Neural progenitor cell (in vitro differentiated cells): ENCODE results near the gene KLK3. TPM values are rescaled to one million over a fixed set of nuclear protein-coding genes. Genes with fewer than 3 reads are reported as not detected.
A peak's percentile ranks its signal among the peaks of the same experiment; 100 is the strongest.

Experiments
- DNase-seq: peaks from one replicate; pipeline ENCODE4 v3.0.0-alpha.2; 2016; ENCODE audit warnings: low spot score
- H2AFZ ChIP-seq: fragments of 200-600 bp; sonication (generic); replicated peaks from 2 replicates; pipeline ENCODE4 v1.6.1; 2016; ENCODE audit warnings: antibody characterized with exemption
- H3F3A ChIP-seq: fragments of 200-600 bp; sonication (generic); 2 replicates; pipeline ENCODE4 v1.6.1; 2016; ENCODE audit warnings: antibody characterized with exemption, low read depth
- H3K27ac ChIP-seq: fragments of 200-600 bp; sonication (generic); 2 replicates; pipeline ENCODE4 v1.5.1; 2016; ENCODE audit warnings: mild to moderate bottlenecking
- H3K27me3 ChIP-seq: fragments of 200-600 bp; sonication (generic); 2 replicates; pipeline ENCODE4 v1.6.1; 2016; ENCODE audit warnings: mild to moderate bottlenecking, moderate library complexity
- H3K36me3 ChIP-seq: fragments of 200-600 bp; sonication (generic); 2 replicates; pipeline ENCODE4 v1.5.1; 2016
- H3K4me1 ChIP-seq: fragments of 200-600 bp; sonication (generic); 2 replicates; pipeline ENCODE4 v1.6.1; 2016; ENCODE audit warnings: mixed run types
- H3K4me2 ChIP-seq: fragments of 200-600 bp; sonication (generic); 2 replicates; pipeline ENCODE4 v1.6.1; 2016
- H3K4me3 ChIP-seq: fragments of 200-600 bp; sonication (generic); 2 replicates; pipeline ENCODE4 v1.5.1; 2016
- H3K79me2 ChIP-seq: fragments of 200-600 bp; sonication (generic); 2 replicates; pipeline ENCODE4 v1.6.1; 2016; ENCODE audit warnings: low read depth
- H3K9ac ChIP-seq: fragments of 200-600 bp; sonication (generic); 2 replicates; pipeline ENCODE4 v1.6.1; 2016
- H3K9me3 ChIP-seq: fragments of 200-600 bp; sonication (generic); 2 replicates; pipeline ENCODE4 v1.5.1; 2016; ENCODE audit warnings: low read depth
- H4K20me1 ChIP-seq: fragments of 200-600 bp; sonication (generic); 2 replicates; pipeline ENCODE4 v1.6.1; 2016; ENCODE audit warnings: low read depth
- H3K27ac Mint-ChIP-seq: 3 replicates; pipeline ENCODE4 v1.8.0; 2021; ENCODE audit warnings: mixed read lengths
- H3K27me3 Mint-ChIP-seq: 2 replicates; pipeline ENCODE4 v1.8.0; 2022; ENCODE audit warnings: low read depth, mild to moderate bottlenecking, inconsistent platforms, moderate library complexity, mixed read lengths; ENCODE audit not compliant: insufficient read depth
- H3K36me3 Mint-ChIP-seq: 3 replicates; pipeline ENCODE4 v1.8.0; 2021; ENCODE audit warnings: mixed read lengths
- H3K4me1 Mint-ChIP-seq: 3 replicates; pipeline ENCODE4 v1.8.0; 2021; ENCODE audit warnings: mixed read lengths
- H3K4me3 Mint-ChIP-seq: 3 replicates; pipeline ENCODE4 v1.8.0; 2021; ENCODE audit warnings: mild to moderate bottlenecking, moderate library complexity, mixed read lengths
- H3K9me3 Mint-ChIP-seq: 3 replicates; pipeline ENCODE4 v1.8.0; 2020; ENCODE audit warnings: mixed read lengths
- CTCF ChIP-seq: fragments of 200-600 bp; sonication (generic); IDR thresholded peaks from 2 replicates; pipeline ENCODE4 v1.5.1; 2017; ENCODE audit warnings: antibody characterized with exemption, mild to moderate bottlenecking
- EZH2 ChIP-seq: fragments of 200-600 bp; sonication (generic); IDR thresholded peaks from 2 replicates; pipeline ENCODE4 v1.6.1; 2017; ENCODE audit warnings: antibody characterized with exemption, mild to moderate bottlenecking, moderate library complexity
- EZH2phosphoT487 ChIP-seq: fragments of 200-600 bp; sonication (generic); IDR thresholded peaks from 2 replicates; pipeline ENCODE4 v1.6.1; 2017; ENCODE audit warnings: antibody characterized with exemption
- total RNA-seq: library from RNA; depleted of rRNA; stranded (reverse); fragments of >200 nt; gene quantifications from 2 replicates; pipeline ENCODE4 v1.2.3, GENCODE V29; 2015; ENCODE audit warnings: low replicate concordance

The KLK3 gene
- total RNA-seq, 1 donor from 2014 or later, result not detected

- Mint-ChIP-seq H3K27me3 (peaks cover 61% of the 10 kb centered on the region), H3K4me1 (peaks cover 12% of the 10 kb centered on the region), H3K9me3 (peaks cover 14% of the 10 kb centered on the region), H3K27ac (no peak overlapping the region), H3K36me3 (no peaks in the 10 kb centered on the region), H3K4me3 (peak overlapping the region; percentile 4)
- Histone ChIP-seq H3K27ac (no peak overlapping the region), H2AFZ (no peak overlapping the region), H3K4me1 (no peaks in the 10 kb centered on the region), H3K9ac (no peak overlapping the region), H3K9me3 (no peaks in the 10 kb centered on the region), H3K4me2 (no peak overlapping the region), H3K27me3 (peaks cover 90% of the 10 kb centered on the region), H3K4me3 (no peak overlapping the region), H3K36me3 (no peaks in the 10 kb centered on the region), H3K79me2 (no peaks in the 10 kb centered on the region), H3F3A (no peaks in the 10 kb centered on the region), H4K20me1 (no peaks in the 10 kb centered on the region)
- DNase-seq, result no peak
- TF ChIP-seq CTCF (no peak), EZH2phosphoT487 (peak; percentile 47), EZH2 (no peak)
Measured at GRCh38 chr19:50820549-50821247, 34.0 kb upstream of the KLK3 start.

- H3K36me3 ChIP-seq, result no peaks in the 10 kb centered on the region
- H3K27me3 ChIP-seq, result peaks cover 87% of the 10 kb centered on the region
- no peak overlapping the region for H3K9ac ChIP-seq
- Mint-ChIP-seq H3K9me3 (peaks cover 16% of the 10 kb centered on the region), H3K27ac (no peak overlapping the region), H3K36me3 (no peaks in the 10 kb centered on the region), H3K27me3 (peaks cover 60% of the 10 kb centered on the region), H3K4me3 (no peak overlapping the region), H3K4me1 (peaks cover 12% of the 10 kb centered on the region)
- H2AFZ ChIP-seq, result no peak overlapping the region
- H3K79me2 ChIP-seq, result no peaks in the 10 kb centered on the region
- DNase-seq, result no peak
- H4K20me1 ChIP-seq, result no peaks in the 10 kb centered on the region
- H3K4me1 ChIP-seq, result no peaks in the 10 kb centered on the region
- no peaks in the 10 kb centered on the region for H3K9me3 ChIP-seq
- no peak overlapping the region for H3K4me3 ChIP-seq
- no peak overlapping the region for H3K27ac ChIP-seq
- no peak for TF ChIP-seq CTCF
- TF ChIP-seq EZH2, result no peak
- no peak for TF ChIP-seq EZH2phosphoT487
- no peak overlapping the region for H3K4me2 ChIP-seq
- H3F3A ChIP-seq, result no peaks in the 10 kb centered on the region
Measured at GRCh38 chr19:50821248-50821612, 33.5 kb upstream of the KLK3 start.

GRCh38 chr19:50821622-50822021 is 33.1 kb upstream of the KLK3 start:
- Histone ChIP-seq H3K27me3 (peaks cover 87% of the 10 kb centered on the region), H4K20me1 (no peaks in the 10 kb centered on the region), H3K4me3 (no peak overlapping the region), H3K9ac (no peak overlapping the region), H3K4me1 (no peaks in the 10 kb centered on the region), H3K36me3 (no peaks in the 10 kb centered on the region), H2AFZ (no peak overlapping the region), H3K27ac (no peak overlapping the region), H3F3A (no peaks in the 10 kb centered on the region), H3K9me3 (no peaks in the 10 kb centered on the region), H3K4me2 (no peak overlapping the region), H3K79me2 (no peaks in the 10 kb centered on the region)
- DNase-seq, result no peak
- Mint-ChIP-seq H3K36me3 (no peaks in the 10 kb centered on the region), H3K4me3 (no peak overlapping the region), H3K27me3 (peaks cover 56% of the 10 kb centered on the region), H3K4me1 (peaks cover 12% of the 10 kb centered on the region), H3K27ac (no peak overlapping the region), H3K9me3 (peaks cover 13% of the 10 kb centered on the region)
- TF ChIP-seq EZH2phosphoT487 (no peak), CTCF (no peak), EZH2 (no peak)
